ENCODE measurements around the gene TFCP2L1.

DNA sequence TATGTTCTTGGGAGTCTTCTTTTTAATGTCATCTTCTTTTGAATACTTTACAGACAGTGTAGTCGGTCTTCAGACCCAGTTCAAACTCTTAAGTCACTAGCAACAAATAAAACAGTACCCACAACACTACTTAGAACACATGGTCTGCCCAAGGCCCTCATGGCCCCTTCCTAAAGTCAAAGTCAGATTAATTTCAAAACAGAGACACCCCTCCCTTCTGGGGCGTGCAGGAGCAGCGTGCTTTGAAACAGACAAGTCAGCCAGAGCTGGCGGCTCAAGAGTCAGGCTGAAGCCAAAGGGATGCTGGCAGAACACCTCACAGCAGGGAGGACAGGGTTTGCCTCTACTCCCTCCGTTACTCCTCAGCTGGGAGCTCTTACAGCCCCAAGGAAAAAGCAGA is 77.5 kb downstream of the TFCP2L1 start:
- no peak for TF ChIP-seq GATA2 (IDR thresholded peaks at IDR 0.05; ENCODE audit: low read depth, low read length)
- no peak for TF ChIP-seq GATA3 (IDR thresholded peaks at IDR 0.05; ENCODE audit: low read depth, low read length)
